D721Med (cell line): ENCODE measurements around the gene LYST.
"Not testable (repeated sequence)": the region's sequence is repeated elsewhere in the genome, so short reads cannot be mapped to it uniquely, and the experiment has no call there.

Experiments used
- DNase-seq: peaks from one replicate; pipeline ENCODE4 v3.0.0; 2011; ENCODE audit warnings: low spot score; ENCODE audit not compliant: insufficient read length
- FAIRE-seq: peaks from 2 replicates; lab custom pipeline; 2011; peaks lifted over from hg19 to GRCh38; lab: Jason Lieb, UNC
- CTCF ChIP-seq: IDR thresholded peaks from 2 replicates; pipeline ENCODE4 v1.5.1; 2012; ENCODE audit warnings: mild to moderate bottlenecking, control low read depth; ENCODE audit not compliant: insufficient read depth; ENCODE audit errors: missing control alignments

The LYST gene

GRCh38 chr1:235907897-235908240, 41.2 kb upstream of the LYST start:
- FAIRE-seq (no peak), DNase-seq (no peak)
- no peak for TF ChIP-seq CTCF

DNA sequence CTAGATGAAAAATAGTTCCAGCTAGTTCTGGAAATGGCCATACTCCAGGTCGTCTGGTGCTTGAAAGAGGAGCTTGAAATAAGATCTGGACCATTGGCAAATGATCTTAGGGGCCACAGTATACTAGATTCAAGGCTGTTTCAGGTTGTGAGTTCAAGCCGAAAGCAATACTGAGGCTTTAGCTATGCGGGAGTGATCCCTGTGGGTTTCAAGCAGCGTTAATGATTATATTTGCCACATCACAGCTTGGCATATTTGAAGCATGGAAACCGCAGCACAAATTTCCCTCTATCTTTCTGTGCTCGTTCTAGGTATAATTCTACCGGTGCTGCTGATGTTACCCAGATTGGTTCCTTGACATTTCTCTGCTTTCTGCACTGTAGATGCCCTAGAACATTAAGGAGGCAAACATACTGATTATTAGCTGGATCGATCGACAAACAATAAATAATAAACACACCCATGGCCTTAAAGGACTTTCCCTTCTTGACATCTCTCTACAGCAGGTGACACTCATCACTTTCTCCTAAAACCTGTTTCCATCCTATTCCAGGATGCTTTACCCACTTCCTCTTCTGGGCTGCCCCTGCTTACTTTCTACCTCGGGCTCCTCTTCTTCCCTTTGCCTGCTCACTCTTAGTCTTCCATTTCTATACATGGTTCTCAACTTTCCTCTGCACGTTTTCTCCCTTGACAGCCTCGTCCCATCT, 40.6 kb upstream of the LYST start:
- FAIRE-seq (no peak), DNase-seq (no peak)
- no peak for TF ChIP-seq CTCF

DNA sequence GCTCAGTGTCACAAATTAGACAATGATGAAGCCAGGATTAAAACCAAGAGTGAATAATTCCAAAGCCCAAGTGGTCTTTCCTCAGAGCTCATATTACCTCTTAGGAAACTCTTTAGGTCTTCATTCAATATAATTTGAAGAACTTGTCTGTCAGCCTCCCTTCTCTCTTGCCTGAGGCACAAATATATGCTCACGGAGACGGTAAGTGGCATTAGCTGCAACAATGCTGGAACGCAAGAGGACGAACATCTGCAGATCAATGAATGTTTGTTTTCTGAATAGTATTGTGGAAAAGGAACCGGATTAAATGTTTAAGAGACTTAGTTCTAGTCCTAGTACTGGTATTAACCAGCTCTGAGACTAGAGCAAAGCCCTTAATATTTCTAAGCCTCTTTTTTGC, 39.7 kb upstream of the LYST start:
- DNase-seq (no peak), FAIRE-seq (peak; percentile 96)
- TF ChIP-seq CTCF, result no peak

DNA sequence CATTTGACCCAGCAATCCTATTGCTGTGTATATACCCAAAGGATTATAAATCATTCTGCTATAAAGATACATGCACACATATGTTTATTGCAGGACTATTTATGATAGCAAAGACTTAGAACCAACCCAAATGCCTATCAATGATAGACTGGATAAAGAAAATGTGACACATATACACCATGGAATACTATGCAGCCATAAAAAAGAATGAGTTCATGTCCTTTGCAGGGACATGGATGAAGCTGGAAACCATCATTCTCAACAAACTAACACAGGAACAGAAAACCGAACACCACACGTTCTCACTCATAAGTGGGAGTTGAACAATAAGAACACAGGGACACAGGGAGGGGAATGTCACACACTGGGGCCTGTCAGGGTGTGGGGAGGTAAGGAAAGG, 37.1 kb upstream of the LYST start:
- not testable (repeated sequence) for FAIRE-seq

DNA sequence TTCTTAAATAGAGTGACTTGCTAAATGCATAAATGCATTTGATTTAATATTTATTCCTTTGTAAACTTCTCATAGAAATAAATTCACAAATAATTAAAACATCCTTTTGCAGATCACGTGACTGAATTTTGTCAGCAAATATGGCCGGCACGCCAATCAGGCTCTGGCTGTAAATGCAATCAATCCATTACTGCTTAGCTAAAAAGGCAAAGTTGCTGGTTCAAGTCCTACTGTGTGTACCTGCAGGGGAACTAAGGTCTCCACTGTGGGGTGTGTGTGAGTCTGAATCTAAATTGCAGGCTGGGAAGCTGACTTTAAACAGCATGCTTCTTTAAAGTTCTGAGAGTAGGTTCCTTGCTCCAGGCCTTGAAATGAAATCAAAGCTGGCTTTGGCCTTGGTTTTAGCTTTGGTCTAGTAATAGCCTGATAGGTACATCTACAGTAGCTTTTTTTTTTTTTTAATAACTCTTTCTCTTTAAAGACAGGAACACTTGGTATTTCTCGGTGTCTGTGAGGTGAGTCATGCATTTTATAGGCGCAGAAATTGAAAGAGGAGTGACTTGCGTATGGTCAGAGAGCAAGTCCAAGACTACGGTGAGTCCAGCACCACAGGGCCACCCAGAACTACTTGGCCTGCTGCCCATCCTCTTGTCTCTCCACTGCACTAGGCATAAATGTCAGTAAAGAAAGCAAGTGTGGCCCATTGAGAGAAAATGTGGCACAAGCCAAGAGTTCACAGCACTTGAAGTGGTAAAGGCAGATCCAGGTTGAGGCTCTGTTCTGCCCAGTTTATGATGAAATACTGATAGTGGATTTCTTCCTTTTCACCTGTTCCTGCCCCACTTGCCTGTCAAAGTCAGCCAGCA, 36.2 kb upstream of the LYST start:
- DNase-seq, result no peak
- TF ChIP-seq CTCF, result no peak
- FAIRE-seq, result no peak

More for the DNA sequence above, 37.1 kb upstream of the LYST start:
- DNase-seq, result not testable (repeated sequence)

DNA sequence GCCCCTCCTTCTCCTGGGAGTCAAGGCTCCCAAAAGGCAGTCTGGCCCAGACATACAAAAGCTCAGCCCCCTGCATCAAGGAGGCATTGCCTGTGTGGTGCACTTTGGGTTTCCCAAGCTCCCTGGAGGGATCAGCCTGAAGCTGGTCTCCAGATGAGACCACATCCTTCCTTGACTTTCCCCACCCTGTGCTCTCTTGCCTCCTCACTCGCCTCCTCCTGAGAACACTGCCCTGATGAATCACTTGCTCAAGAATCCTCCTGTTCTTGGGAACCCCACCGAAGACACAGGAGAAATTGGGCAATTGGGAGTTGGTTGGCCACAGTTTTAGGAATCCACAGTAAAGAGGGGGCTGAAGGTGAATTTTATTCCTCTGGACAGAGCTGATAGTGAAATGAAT, 34.8 kb upstream of the LYST start:
- TF ChIP-seq CTCF, result no peak
- DNase-seq, result no peak
- no peak for FAIRE-seq

GRCh38 chr1:235898126-235898525, 31.4 kb upstream of the LYST start:
- DNase-seq (no peak), FAIRE-seq (no peak)
- TF ChIP-seq CTCF, result no peak
